K562 (cell line): ENCODE measurements around the gene CTNS. TPM values are rescaled to one million over a fixed set of nuclear protein-coding genes. Genes with fewer than 3 reads are reported as not detected.

Experiments used
- ATAC-seq: fragments of 200-7000 bp; cut with Tn5 transposase; 3 replicates; pipeline ENCODE4 v1.9.1; 2020; ENCODE audit warnings: moderate library complexity
- BruUV-seq: library from RNA; stranded (reverse); fragments of 400-500 nt; replicated peaks from 2 replicates; lab custom pipeline; 2021; lab: Mats Ljungman, UMichigan
- CTCF ChIA-PET: fragments of 300-600 bp; formaldehyde crosslinking; extraction: SDS; loops from one replicate; lab custom pipeline; 2021; ENCODE audit warnings: low intra/inter-chr PET ratio; lab: Yijun Ruan, JAX
- POLR2A ChIA-PET: fragments of 300-600, 350-650 bp; sonication (Branson Sonifier 250); formaldehyde crosslinking; extraction: SDS; loops from one replicate; lab custom pipeline; 2021; ENCODE audit warnings: antibody characterized with exemption, inconsistent platforms; lab: Yijun Ruan, JAX
- DNase-seq, 4 experiments: peaks; one replicate each; pipeline versions ENCODE4 v3.0.0 to v3.0.0-alpha.2; 2011 to 2018; ENCODE audit warnings: low spot score in 3 of 4, mixed read lengths in 3 of 4; ENCODE audit errors: extremely low read depth in 1 of 4
- FAIRE-seq: peaks from 2 replicates; lab custom pipeline; 2011; peaks lifted over from hg19 to GRCh38; lab: Jason Lieb, UNC
- H2AFZ ChIP-seq: 2 replicates; pipeline ENCODE4 v1.6.0; 2011; ENCODE audit warnings: low read depth, low read length, control low read depth, inconsistent platforms
- H3K27ac ChIP-seq: fragments of 200-600 bp; 3 replicates; pipeline ENCODE4 v1.8.0; 2011; ENCODE audit warnings: low read depth, mild to moderate bottlenecking, control low read depth, inconsistent platforms, low read length, moderate library complexity, mixed read lengths; ENCODE audit errors: extremely low read depth
- H3K27me3 ChIP-seq, 2 experiments: fragments of 300-600 bp in 1 of 2; 2 replicates in 1 of 2; 3 replicates in 1 of 2; pipeline versions ENCODE4 v1.6.0 to v1.8.0; 2011; ENCODE audit warnings: inconsistent platforms in 2 of 2, low read length in 2 of 2, mild to moderate bottlenecking in 1 of 2, mixed read lengths in 1 of 2, moderate library complexity in 1 of 2; ENCODE audit not compliant: control insufficient read depth in 2 of 2, insufficient read depth in 2 of 2
- H3K36me3 ChIP-seq: fragments of 300-600 bp; 3 replicates; pipeline ENCODE4 v1.8.0; 2011; ENCODE audit warnings: mild to moderate bottlenecking, low read length, inconsistent platforms; ENCODE audit not compliant: control insufficient read depth, insufficient read depth
- H3K4me1 ChIP-seq, 2 experiments: fragments of 200-600 bp in 1 of 2; replicated peaks in 1 of 2; 2 replicates in 1 of 2; 3 replicates in 1 of 2; pipeline versions ENCODE4 v1.5.1 to v1.8.0; 2011; ENCODE audit warnings: inconsistent platforms in 2 of 2, low read length in 2 of 2, mild to moderate bottlenecking in 1 of 2, mixed read lengths in 1 of 2, moderate library complexity in 1 of 2; ENCODE audit not compliant: control insufficient read depth in 2 of 2, insufficient read depth in 2 of 2
- H3K4me2 ChIP-seq: 2 replicates; pipeline ENCODE4 v1.6.1; 2011; ENCODE audit warnings: low read length, control low read depth, inconsistent platforms, mixed read lengths; ENCODE audit not compliant: insufficient read depth
- H3K4me3 ChIP-seq: fragments of 200-600 bp; sonication (generic), shearing (Covaris generic); 2 replicates; pipeline ENCODE4 v1.5.1; 2016; ENCODE audit warnings: control low read depth, inconsistent platforms
- H3K79me2 ChIP-seq: fragments of 200-600 bp; 3 replicates; pipeline ENCODE4 v1.8.0; 2011; ENCODE audit warnings: low read length, inconsistent platforms; ENCODE audit not compliant: control insufficient read depth, insufficient read depth
- H3K9ac ChIP-seq, 2 experiments: 2 replicates each; pipeline versions ENCODE4 v1.6.0 to v1.6.1; 2011; ENCODE audit warnings: low read depth in 2 of 2, low read length in 2 of 2, control low read depth in 1 of 2, inconsistent platforms in 1 of 2, mild to moderate bottlenecking in 1 of 2, mixed read lengths in 1 of 2; ENCODE audit not compliant: insufficient read depth in 1 of 2
- H3K9me1 ChIP-seq: one replicate; pipeline ENCODE4 v1.6.0; 2011; ENCODE audit warnings: inconsistent platforms, mild to moderate bottlenecking, low read length, moderate library complexity; ENCODE audit not compliant: control insufficient read depth, insufficient read depth
- H3K9me3 ChIP-seq: replicated peaks from 2 replicates; pipeline ENCODE4 v1.5.1; 2011; ENCODE audit warnings: low read depth, low read length, inconsistent platforms; ENCODE audit not compliant: control insufficient read depth, insufficient read depth
- H4K20me1 ChIP-seq: replicated peaks from 2 replicates; pipeline ENCODE4 v1.6.1; 2011; ENCODE audit warnings: low read length, inconsistent platforms, mixed read lengths; ENCODE audit not compliant: control insufficient read depth, insufficient read depth
- ARID1B ChIP-seq: fragments of 450-650 bp; IDR thresholded peaks from 2 replicates; pipeline ENCODE4 v1.6.1; 2016; ENCODE audit warnings: antibody characterized with exemption, mild to moderate bottlenecking, inconsistent platforms
- CBFA2T3 ChIP-seq: fragments of 450-650 bp; IDR thresholded peaks from 2 replicates; pipeline ENCODE4 v1.6.1; 2017
- KDM4B ChIP-seq, 2 experiments: fragments of 450-650 bp in 1 of 2; sonication (generic) in 1 of 2; IDR thresholded peaks; 2 replicates each; pipeline ENCODE4 v1.6.1; 2016 to 2017; ENCODE audit warnings: borderline replicate concordance in 2 of 2, antibody characterized with exemption in 1 of 2, low read depth in 1 of 2, mild to moderate bottlenecking in 1 of 2
- NBN ChIP-seq: fragments of 450-650 bp; IDR thresholded peaks from 2 replicates; pipeline ENCODE4 v1.6.1; 2016; ENCODE audit warnings: low read depth, mild to moderate bottlenecking
- RAD21 ChIP-seq, 2 experiments: fragments of 250-450 bp in 1 of 2; fragments of 450-650 bp in 1 of 2; sonication (Bioruptor Pico) in 1 of 2; formaldehyde crosslinking in 1 of 2; IDR thresholded peaks in 1 of 2; conservative IDR thresholded peaks in 1 of 2; 2 replicates each; pipeline versions ENCODE4 v1.4.0 to v1.8.0; 2020 to 2022; ENCODE audit warnings: mild to moderate bottlenecking in 2 of 2, moderate library complexity in 1 of 2
- SOX6 ChIP-seq: fragments of 450-650 bp; IDR thresholded peaks from 2 replicates; pipeline ENCODE4 v1.6.1; 2014; ENCODE audit warnings: mild to moderate bottlenecking
- SRSF7 ChIP-seq: fragments of 200-400 bp; formaldehyde crosslinking; optimal IDR thresholded peaks from 2 replicates; pipeline ENCODE3; 2017; ENCODE audit warnings: mild to moderate bottlenecking, low read depth, low read length
- STAT5A ChIP-seq: IDR thresholded peaks from 2 replicates; pipeline ENCODE4 v1.6.1; 2012; ENCODE audit warnings: low read length, inconsistent platforms, borderline replicate concordance
- TBL1XR1 ChIP-seq, 2 experiments: IDR thresholded peaks; 2 replicates each; pipeline ENCODE4 v1.6.1; 2012; ENCODE audit warnings: improper control_type of control experiment in 2 of 2, low read length in 2 of 2, mild to moderate bottlenecking in 1 of 2
- ZNF121 ChIP-seq: sonication (generic); formaldehyde crosslinking; conservative IDR thresholded peaks from 2 replicates; pipeline ENCODE4 v1.8.0; 2022; ENCODE audit warnings: missing genetic modification reagents
- ZNF175 ChIP-seq: fragments of 200-800 bp; sonication (Bioruptor generic); IDR thresholded peaks from 2 replicates; pipeline ENCODE4 v1.6.1; 2016; ENCODE audit warnings: low read depth, mild to moderate bottlenecking, missing genetic modification characterization, missing compliant biosample characterization
- ZNF23 ChIP-seq: fragments of 250-450 bp; sonication (Bioruptor Pico); IDR thresholded peaks from 2 replicates; pipeline ENCODE4 v1.4.0; 2020; ENCODE audit warnings: mild to moderate bottlenecking
- ZNF24 ChIP-seq: fragments of 450-650 bp; IDR thresholded peaks from 2 replicates; pipeline ENCODE4 v1.6.1; 2016
- WGBS: fragments of 100-300 bp; shearing (Covaris generic); methylation state at CpG from one replicate; pipeline ENCODE4 v1.1.6; 2016; ENCODE audit warnings: low coverage, mixed read lengths; ENCODE audit not compliant: insufficient coverage; ENCODE audit errors: missing lambda C conversion rate; 5-methylcytosine and 5-hydroxymethylcytosine counted together
- in situ Hi-C: fragments of 300-500 bp; cut with MboI; formaldehyde crosslinking; loops from 4 replicates; pipeline ENCODE4 v1.15.0; 2018; ENCODE audit warnings: inconsistent platforms, mixed read lengths
- intact Hi-C: fragments of 100-400 bp; cut with micrococcal nuclease; formaldehyde crosslinking; loops from 2 replicates; pipeline ENCODE4 v1.14.2; 2022
- polyA plus RNA-seq, 8 experiments: library from polyadenylated mRNA; depleted of rRNA in 4 of 8; stranded (reverse) in 5 of 8; unstranded in 3 of 8; fragments of >200 nt; fragmentation: Nextera tagmentation in 2 of 8; fragmentation: Illumina TruSeq in 1 of 8; extraction: Ambion mirVana in 2 of 8; extraction: Trizol in 1 of 8; gene quantifications; 2 replicates each; pipeline versions ENCODE4 v1.2.1 to v1.2.3, GENCODE V29; 2011 to 2014; ENCODE audit warnings: inconsistent platforms in 1 of 8, missing spikeins in 1 of 8
- total RNA-seq, 7 experiments: library from RNA; depleted of rRNA in 6 of 7; stranded (reverse); fragments of >200 nt in 6 of 7; fragmentation: Illumina TruSeq in 2 of 7; extraction: Trizol in 2 of 7; gene quantifications; 2 replicates each; pipeline versions ENCODE4 v1.2.1 to v1.2.3, GENCODE V29; 2011 to 2021; ENCODE audit warnings: low replicate concordance in 1 of 7
- TF ChIP-seq, protein P1 (sequence below): sonication (generic); formaldehyde crosslinking; IDR thresholded peaks from 2 replicates; pipeline ENCODE4 v1.8.0; 2022; ENCODE audit warnings: mild to moderate bottlenecking, missing genetic modification reagents
- TF ChIP-seq, protein P2 (sequence below), 3 experiments: fragments of 200-800 bp in 1 of 3; fragments of 250-450 bp in 1 of 3; fragments of 450-650 bp in 1 of 3; sonication (Bioruptor Pico) in 1 of 3; sonication (Bioruptor generic) in 1 of 3; formaldehyde crosslinking in 1 of 3; IDR thresholded peaks; 2 replicates each; pipeline versions ENCODE4 v1.6.1 to v1.8.0; 2016 to 2022; ENCODE audit warnings: mild to moderate bottlenecking in 2 of 3, missing genetic modification characterization in 2 of 3, missing compliant biosample characterization in 1 of 3, moderate library complexity in 1 of 3

Gene CTNS
- total and polyA plus RNA-seq, 9 of the 15 experiments (the other 6 are each of a cell fraction or from before 2014, with no cell fraction given), result 0.66 to 8.4 (median 4.9) TPM

DNA sequence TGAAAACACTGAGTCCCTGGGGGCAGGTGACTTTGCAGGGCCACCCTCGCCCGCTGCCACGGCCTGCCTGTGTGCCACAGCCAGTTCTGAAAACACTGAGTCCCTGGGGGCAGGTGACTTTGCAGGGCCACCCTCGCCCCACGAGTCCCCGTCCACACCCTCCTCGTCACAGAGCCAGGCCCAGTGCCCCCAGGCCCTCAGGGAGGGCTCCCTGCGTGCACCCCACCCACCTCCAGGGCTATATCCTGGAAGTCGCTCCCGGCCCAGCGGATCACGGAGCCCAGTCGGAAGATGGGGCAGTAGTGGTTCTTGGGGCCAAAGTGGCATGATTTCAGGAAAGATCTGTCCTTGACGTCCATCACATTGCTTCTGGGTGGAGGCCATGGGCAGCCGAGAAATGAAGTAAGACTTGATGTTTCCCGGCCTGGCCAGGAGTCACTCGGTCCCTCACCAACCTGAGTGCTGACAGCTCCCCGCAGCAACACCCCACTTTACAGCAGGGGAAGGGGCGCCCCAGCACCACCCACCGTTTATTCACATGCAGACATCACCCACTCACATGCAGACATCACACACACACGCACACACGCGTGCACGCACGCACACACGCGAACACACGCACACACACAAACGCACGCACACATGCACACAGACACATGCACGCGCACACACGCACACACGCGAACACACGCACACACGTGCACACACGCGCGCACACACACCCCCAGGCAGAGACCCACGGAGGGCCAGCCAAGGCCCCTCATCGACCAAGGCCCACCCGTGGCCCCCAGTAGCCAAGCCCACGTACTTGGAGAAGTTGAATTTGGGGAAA lies 52.9 kb downstream of the CTNS start:
- CTCF ChIA-PET, result no interaction called here
- FAIRE-seq, result no peak
- H3K9ac ChIP-seq, result no peak overlapping the region
- H3K4me3 ChIP-seq, result no peak overlapping the region
- intact Hi-C loops (loop anchor here (10.0 kb wide), 2 partner anchors 85 to 645 kb away; partner anchors contain the start of gene TRPV1), in situ Hi-C loops (no loop called here)
- POLR2A ChIA-PET, result no interaction called here
- DNase-seq, result no peak
- 69% methylated on average over 13 of the region's 44 CpGs for WGBS
- H2AFZ ChIP-seq, result no peak overlapping the region
- no peaks in the 10 kb centered on the region for H4K20me1 ChIP-seq
- H3K79me2 ChIP-seq, result no peaks in the 10 kb centered on the region
- no peaks in the 10 kb centered on the region for H3K9me1 ChIP-seq
- no peaks in the 10 kb centered on the region for H3K36me3 ChIP-seq
- H3K9me3 ChIP-seq, result no peaks in the 10 kb centered on the region
- no peak for ATAC-seq
- no peaks in the 10 kb centered on the region for H3K27me3 ChIP-seq
- H3K4me1 ChIP-seq, result peaks cover 0 to 28% of the 10 kb centered on the region in 2 experiments; a peak in 2 of 5 replicates
- BruUV-seq, result no TSS peak
- H3K4me2 ChIP-seq, result no peak overlapping the region
- no peak overlapping the region for H3K27ac ChIP-seq
- TF ChIP-seq ZNF175 (CRISPR knock-in tag), result no peak
- no peak for TF ChIP-seq STAT5A
- no peak for TF ChIP-seq KDM4B (IDR thresholded peaks at IDR 0.05; ENCODE audit: borderline replicate concordance in 2 of 2, low read depth in 1 of 2)
- TF ChIP-seq TBL1XR1 (IDR thresholded peaks at IDR 0.05; ENCODE audit: low read length in 2 of 2), result no peak
- no peak for TF ChIP-seq ARID1B
- TF ChIP-seq ZNF23, result no peak
- TF ChIP-seq, protein P1, sequence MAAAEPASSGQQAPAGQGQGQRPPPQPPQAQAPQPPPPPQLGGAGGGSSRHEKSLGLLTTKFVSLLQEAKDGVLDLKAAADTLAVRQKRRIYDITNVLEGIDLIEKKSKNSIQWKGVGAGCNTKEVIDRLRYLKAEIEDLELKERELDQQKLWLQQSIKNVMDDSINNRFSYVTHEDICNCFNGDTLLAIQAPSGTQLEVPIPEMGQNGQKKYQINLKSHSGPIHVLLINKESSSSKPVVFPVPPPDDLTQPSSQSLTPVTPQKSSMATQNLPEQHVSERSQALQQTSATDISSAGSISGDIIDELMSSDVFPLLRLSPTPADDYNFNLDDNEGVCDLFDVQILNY (CRISPR knock-in tag), result no peak
- TF ChIP-seq SRSF7, result no peak
- TF ChIP-seq NBN, result no peak
- no peak for TF ChIP-seq SOX6
- TF ChIP-seq, protein P2, sequence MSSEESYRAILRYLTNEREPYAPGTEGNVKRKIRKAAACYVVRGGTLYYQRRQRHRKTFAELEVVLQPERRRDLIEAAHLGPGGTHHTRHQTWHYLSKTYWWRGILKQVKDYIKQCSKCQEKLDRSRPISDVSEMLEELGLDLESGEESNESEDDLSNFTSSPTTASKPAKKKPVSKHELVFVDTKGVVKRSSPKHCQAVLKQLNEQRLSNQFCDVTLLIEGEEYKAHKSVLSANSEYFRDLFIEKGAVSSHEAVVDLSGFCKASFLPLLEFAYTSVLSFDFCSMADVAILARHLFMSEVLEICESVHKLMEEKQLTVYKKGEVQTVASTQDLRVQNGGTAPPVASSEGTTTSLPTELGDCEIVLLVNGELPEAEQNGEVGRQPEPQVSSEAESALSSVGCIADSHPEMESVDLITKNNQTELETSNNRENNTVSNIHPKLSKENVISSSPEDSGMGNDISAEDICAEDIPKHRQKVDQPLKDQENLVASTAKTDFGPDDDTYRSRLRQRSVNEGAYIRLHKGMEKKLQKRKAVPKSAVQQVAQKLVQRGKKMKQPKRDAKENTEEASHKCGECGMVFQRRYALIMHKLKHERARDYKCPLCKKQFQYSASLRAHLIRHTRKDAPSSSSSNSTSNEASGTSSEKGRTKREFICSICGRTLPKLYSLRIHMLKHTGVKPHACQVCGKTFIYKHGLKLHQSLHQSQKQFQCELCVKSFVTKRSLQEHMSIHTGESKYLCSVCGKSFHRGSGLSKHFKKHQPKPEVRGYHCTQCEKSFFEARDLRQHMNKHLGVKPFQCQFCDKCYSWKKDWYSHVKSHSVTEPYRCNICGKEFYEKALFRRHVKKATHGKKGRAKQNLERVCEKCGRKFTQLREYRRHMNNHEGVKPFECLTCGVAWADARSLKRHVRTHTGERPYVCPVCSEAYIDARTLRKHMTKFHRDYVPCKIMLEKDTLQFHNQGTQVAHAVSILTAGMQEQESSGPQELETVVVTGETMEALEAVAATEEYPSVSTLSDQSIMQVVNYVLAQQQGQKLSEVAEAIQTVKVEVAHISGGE (CRISPR knock-in tag; IDR thresholded peaks at IDR 0.05), result no peak
- TF ChIP-seq RAD21 (CRISPR knock-in tag; conservative IDR thresholded peaks at IDR 0.05 in 1 of 2, IDR thresholded peaks at IDR 0.05 in 1 of 2), result no peak
- TF ChIP-seq CBFA2T3, result no peak
- TF ChIP-seq ZNF121 (CRISPR knock-in tag), result no peak
- TF ChIP-seq ZNF24, result no peak
